ENCODE results near the gene SEC16A.
"Not testable (repeated sequence)": the region's sequence is repeated elsewhere in the genome, so short reads cannot be mapped to it uniquely, and the experiment has no call there.

DNA sequence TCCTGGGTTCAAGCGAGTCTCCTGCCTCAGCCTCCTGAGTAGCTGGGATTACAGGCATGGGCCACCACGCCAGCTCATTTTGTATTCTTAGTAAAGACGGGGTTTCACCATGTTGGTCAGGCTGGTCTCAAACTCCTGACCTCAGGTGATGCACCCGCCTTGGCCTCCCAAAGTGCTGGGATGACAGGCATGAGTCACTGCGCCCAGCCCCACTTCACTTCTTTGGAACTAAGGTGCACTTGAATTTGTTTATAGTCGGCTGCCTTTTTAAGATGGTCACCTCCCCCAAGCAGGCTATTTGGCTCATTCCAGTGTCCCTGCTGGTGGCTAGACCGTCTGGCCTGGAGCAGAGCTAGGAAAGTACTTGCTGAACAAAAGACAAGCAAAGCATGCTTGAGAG, 57.5 kb downstream of the SEC16A start:
- TF ChIP-seq, protein P1, sequence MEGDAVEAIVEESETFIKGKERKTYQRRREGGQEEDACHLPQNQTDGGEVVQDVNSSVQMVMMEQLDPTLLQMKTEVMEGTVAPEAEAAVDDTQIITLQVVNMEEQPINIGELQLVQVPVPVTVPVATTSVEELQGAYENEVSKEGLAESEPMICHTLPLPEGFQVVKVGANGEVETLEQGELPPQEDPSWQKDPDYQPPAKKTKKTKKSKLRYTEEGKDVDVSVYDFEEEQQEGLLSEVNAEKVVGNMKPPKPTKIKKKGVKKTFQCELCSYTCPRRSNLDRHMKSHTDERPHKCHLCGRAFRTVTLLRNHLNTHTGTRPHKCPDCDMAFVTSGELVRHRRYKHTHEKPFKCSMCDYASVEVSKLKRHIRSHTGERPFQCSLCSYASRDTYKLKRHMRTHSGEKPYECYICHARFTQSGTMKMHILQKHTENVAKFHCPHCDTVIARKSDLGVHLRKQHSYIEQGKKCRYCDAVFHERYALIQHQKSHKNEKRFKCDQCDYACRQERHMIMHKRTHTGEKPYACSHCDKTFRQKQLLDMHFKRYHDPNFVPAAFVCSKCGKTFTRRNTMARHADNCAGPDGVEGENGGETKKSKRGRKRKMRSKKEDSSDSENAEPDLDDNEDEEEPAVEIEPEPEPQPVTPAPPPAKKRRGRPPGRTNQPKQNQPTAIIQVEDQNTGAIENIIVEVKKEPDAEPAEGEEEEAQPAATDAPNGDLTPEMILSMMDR (IDR thresholded peaks at IDR 0.05) = not testable (repeated sequence)
- not testable (repeated sequence) for TF ChIP-seq POLR2A (IDR thresholded peaks at IDR 0.05)
